ENCODE measurements around the gene CCDC127.
"Not testable (repeated sequence)": the region's sequence is repeated elsewhere in the genome, so short reads cannot be mapped to it uniquely, and the experiment has no call there.

CCDC127 gene

GRCh38 chr5:217494-218456 lies at the start of gene CCDC127, which contains the start of gene SDHA:
Gene CCDC127 (minus strand): TSS chr5:218153. CDS start chr5:216849, 1,304 bp downstream.
Gene SDHA (plus strand): TSS chr5:218320. CDS start chr5:218356, 36 bp downstream.
- DNase-seq (ENCODE audit: low read depth in 3 of 3): peak; percentile 92 to 97 (median 95)

GRCh38 chr5:267716-268115 lies 49.8 kb upstream of the CCDC127 start:
- no peak for DNase-seq (ENCODE audit: low read depth in 3 of 3)

- not testable (repeated sequence) for DNase-seq (ENCODE audit: low read depth in 3 of 3)
Measured at GRCh38 chr5:266311-267026, 48.5 kb upstream of the CCDC127 start.

GRCh38 chr5:264338-264737 lies 46.4 kb upstream of the CCDC127 start:
- no peak for DNase-seq (ENCODE audit: low read depth in 3 of 3)

GRCh38 chr5:263275-263974 lies 45.5 kb upstream of the CCDC127 start:
- DNase-seq (ENCODE audit: low read depth in 3 of 3): not testable (repeated sequence)

GRCh38 chr5:257148-257547 lies 39.2 kb upstream of the CCDC127 start:
- DNase-seq (ENCODE audit: low read depth in 3 of 3): no peak

GRCh38 chr5:256347-256746 lies 38.4 kb upstream of the CCDC127 start:
- not testable (repeated sequence) for DNase-seq (ENCODE audit: low read depth in 3 of 3)

- DNase-seq (ENCODE audit: low read depth in 3 of 3): not testable (repeated sequence)
Measured at GRCh38 chr5:255116-255515, 37.2 kb upstream of the CCDC127 start.

- DNase-seq (ENCODE audit: low read depth in 3 of 3): not testable (repeated sequence)
Measured at GRCh38 chr5:254322-254721, 36.4 kb upstream of the CCDC127 start.

GRCh38 chr5:252546-252945 lies 34.6 kb upstream of the CCDC127 start:
- DNase-seq (ENCODE audit: low read depth in 3 of 3): no peak

GRCh38 chr5:251975-252374 lies 34.0 kb upstream of the CCDC127 start:
- DNase-seq (ENCODE audit: low read depth in 3 of 3): not testable (repeated sequence)

- not testable (repeated sequence) for DNase-seq (ENCODE audit: low read depth in 3 of 3)
Measured at GRCh38 chr5:251538-251937, 33.6 kb upstream of the CCDC127 start.

- not testable (repeated sequence) for DNase-seq (ENCODE audit: low read depth in 3 of 3)
Measured at GRCh38 chr5:251016-251415, 33.1 kb upstream of the CCDC127 start.

- not testable (repeated sequence) for DNase-seq (ENCODE audit: low read depth in 3 of 3)
Measured at GRCh38 chr5:250396-250795, 32.4 kb upstream of the CCDC127 start.

GRCh38 chr5:245717-246116 lies 27.8 kb upstream of the CCDC127 start:
- not testable (repeated sequence) for DNase-seq (ENCODE audit: low read depth in 3 of 3)

GRCh38 chr5:243683-244367 lies 25.9 kb upstream of the CCDC127 start:
- DNase-seq (ENCODE audit: low read depth in 3 of 3): not testable (repeated sequence)

GRCh38 chr5:241045-241669 lies 23.2 kb upstream of the CCDC127 start:
- DNase-seq (ENCODE audit: low read depth in 3 of 3): not testable (repeated sequence)

GRCh38 chr5:240550-240949 lies 22.6 kb upstream of the CCDC127 start:
- not testable (repeated sequence) for DNase-seq (ENCODE audit: low read depth in 3 of 3)

GRCh38 chr5:237931-238330 lies 20.0 kb upstream of the CCDC127 start:
- not testable (repeated sequence) for DNase-seq (ENCODE audit: low read depth in 3 of 3)

GRCh38 chr5:235527-235926 lies 17.6 kb upstream of the CCDC127 start:
- DNase-seq (ENCODE audit: low read depth in 3 of 3): not testable (repeated sequence)

GRCh38 chr5:234450-234849 lies 16.5 kb upstream of the CCDC127 start:
- no peak for DNase-seq (ENCODE audit: low read depth in 3 of 3)

Measured in stimulated activated CD4-positive, alpha-beta T cell treated with anti-CD3 and anti-CD28 coated beads, TNF-alpha, amount 100 ng/mL, for 48 hours (primary cell).